Fibroblast of pulmonary artery (primary cell): ENCODE data around the gene ZNF581.

Experiments
- DNase-seq: peaks from one replicate; pipeline ENCODE4 v3.0.0-alpha.2; 2010; ENCODE audit warnings: low read depth
- H3K4me3 ChIP-seq: replicated peaks from 2 replicates; pipeline ENCODE4 v1.5.1; 2011; ENCODE audit warnings: low read depth, mild to moderate bottlenecking, control low read depth, low read length, moderate library complexity
- CTCF ChIP-seq: IDR thresholded peaks from 2 replicates; pipeline ENCODE4 v1.5.1; 2011; ENCODE audit warnings: mild to moderate bottlenecking, control low read depth, low read length, inconsistent platforms; ENCODE audit errors: missing control alignments

Gene ZNF581

GRCh38 chr19:55626350-55626749 is 17.1 kb upstream of the ZNF581 start:
- no peak for DNase-seq
- TF ChIP-seq CTCF = no peak

DNA sequence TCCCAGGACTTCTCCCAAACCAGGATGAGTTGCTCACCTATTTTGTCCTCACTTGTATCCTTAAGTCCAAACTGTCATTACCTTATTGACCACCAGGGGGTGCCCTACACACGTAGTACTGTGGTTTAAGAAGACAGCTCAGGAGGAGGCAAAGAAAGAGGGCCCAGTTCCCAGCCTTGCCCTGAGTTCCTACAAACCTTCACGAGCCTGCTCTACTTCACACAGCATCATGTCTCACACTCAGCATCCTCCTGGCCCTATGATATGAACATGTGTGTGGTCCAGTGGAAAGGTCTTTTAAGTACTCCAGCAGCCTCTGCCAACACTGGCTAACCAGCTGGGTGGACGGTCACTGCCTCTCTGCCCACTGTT is 11.0 kb upstream of the ZNF581 start:
- DNase-seq = peak; percentile 98
- peak; percentile 83 for TF ChIP-seq CTCF
- no peak overlapping the region for H3K4me3 ChIP-seq

More at GRCh38 chr19:55626350-55626749, 17.1 kb upstream of the ZNF581 start:
- no peak overlapping the region for H3K4me3 ChIP-seq

DNA sequence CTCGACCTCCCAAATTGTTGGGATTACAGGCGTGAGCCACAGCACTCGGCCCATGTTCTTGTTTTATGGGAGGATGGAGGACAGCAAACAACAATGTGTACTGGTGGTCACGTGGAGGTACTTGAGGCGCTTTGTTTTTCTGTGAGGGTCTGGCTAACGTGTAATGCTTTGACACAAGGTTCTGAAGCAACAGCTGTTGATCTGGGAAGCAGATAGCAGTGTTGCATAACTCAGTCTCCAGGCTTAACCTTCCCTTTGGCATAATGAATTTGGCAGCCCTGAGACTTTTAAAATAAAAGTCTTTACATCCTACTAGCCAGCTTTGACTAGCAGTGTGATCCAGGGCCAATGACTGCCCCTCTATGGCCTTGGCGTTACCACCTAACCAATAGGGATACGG is 9.6 kb upstream of the ZNF581 start:
- TF ChIP-seq CTCF = no peak
- H3K4me3 ChIP-seq = no peak overlapping the region
- no peak for DNase-seq

- peak overlapping the region; percentile 87 for H3K4me3 ChIP-seq
- no peak for TF ChIP-seq CTCF
- DNase-seq = no peak
These were observed 8.1 kb upstream of the ZNF581 start for GRCh38 chr19:55635334-55635717.

DNA sequence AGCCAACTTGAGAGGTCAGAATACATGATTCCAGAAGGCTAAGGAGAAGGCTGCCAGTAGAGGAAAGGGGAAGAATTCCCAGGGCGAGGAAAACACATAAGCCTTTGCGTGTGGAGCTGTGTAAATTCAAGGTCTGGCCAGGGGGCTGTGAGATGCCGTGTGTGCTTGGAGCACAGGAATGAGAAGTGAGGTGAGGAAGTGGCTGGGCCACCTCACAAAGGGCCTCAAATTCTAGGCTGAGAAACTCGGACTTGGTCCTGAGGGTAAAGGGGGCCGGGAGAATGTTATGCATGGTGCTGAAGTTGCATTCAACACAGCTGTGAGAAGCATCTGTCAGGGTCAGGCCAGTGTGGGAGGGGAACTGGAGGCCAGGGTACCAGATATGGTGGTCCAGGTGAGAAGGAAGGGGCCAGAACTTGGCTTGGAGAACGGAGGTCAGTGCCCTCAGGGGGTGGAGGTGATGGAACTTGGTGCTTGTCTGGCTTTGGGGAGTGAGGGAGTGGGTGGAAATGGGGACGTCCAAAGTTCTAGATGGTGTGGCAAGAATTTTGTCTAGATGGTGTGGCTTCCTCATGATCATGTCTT is 7.5 kb upstream of the ZNF581 start:
- DNase-seq = no peak
- H3K4me3 ChIP-seq = peak overlapping the region; percentile 87
- no peak for TF ChIP-seq CTCF

- DNase-seq = no peak
- H3K4me3 ChIP-seq = no peak overlapping the region
These were observed 6.7 kb upstream of the ZNF581 start for GRCh38 chr19:55636723-55637122.

More at GRCh38 chr19:55636723-55637122, 6.7 kb upstream of the ZNF581 start:
- no peak for TF ChIP-seq CTCF
